NB4 (cell line): ENCODE measurements around the gene RARRES2.
"Not testable (repeated sequence)": the region's sequence is repeated elsewhere in the genome, so short reads cannot be mapped to it uniquely, and the experiment has no call there.

Source experiments
- DNase-seq: peaks from one replicate; pipeline ENCODE4 v3.0.0; 2010; ENCODE audit warnings: low read depth
- H3K4me3 ChIP-seq: one replicate; pipeline ENCODE4 v1.5.1; 2011; ENCODE audit warnings: mild to moderate bottlenecking, low read depth, low read length, moderate library complexity

The RARRES2 gene

GRCh38 chr7:150297978-150298377, 43.5 kb downstream of the RARRES2 start:
- DNase-seq, H3K4me3 ChIP-seq: not testable (repeated sequence)

GRCh38 chr7:150296802-150297201, 44.6 kb downstream of the RARRES2 start:
- not testable (repeated sequence) for DNase-seq, H3K4me3 ChIP-seq

GRCh38 chr7:150295614-150296013, 45.8 kb downstream of the RARRES2 start:
- H3K4me3 ChIP-seq, DNase-seq: not testable (repeated sequence)

DNA sequence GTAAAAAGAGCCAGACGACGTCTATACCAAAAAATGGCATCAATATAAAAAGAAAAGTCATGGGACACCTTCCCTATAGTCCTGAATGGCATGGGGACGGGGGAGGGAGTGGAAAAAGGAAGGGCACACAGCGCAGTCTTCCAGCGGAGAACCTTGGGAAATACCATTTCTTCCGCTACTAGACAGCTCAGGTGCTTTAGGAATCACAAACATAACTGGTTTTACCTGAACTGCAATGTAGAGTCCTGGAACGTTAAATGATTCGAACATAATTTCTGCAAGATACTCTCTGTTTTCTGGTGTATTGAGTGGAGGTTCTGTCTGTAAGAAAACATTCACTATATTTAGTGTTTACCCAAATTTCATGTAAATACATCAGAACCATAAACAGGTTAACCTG, 46.4 kb downstream of the RARRES2 start:
- H3K4me3 ChIP-seq, DNase-seq: not testable (repeated sequence)

GRCh38 chr7:150290317-150290716, 51.1 kb downstream of the RARRES2 start:
- not testable (repeated sequence) for H3K4me3 ChIP-seq, DNase-seq

- not testable (repeated sequence) for DNase-seq, H3K4me3 ChIP-seq
Observed at GRCh38 chr7:150288816-150289215, 52.6 kb downstream of the RARRES2 start.
